NCI-H524 (cell line): ENCODE results near the gene GRIN2D.

Experiments
- DNase-seq, 2 experiments: peaks; one replicate each; lab custom pipeline; 2025; lab: John Stamatoyannopoulos, UW

Gene GRIN2D

GRCh38 chr19:48393559-48394330 lies at the start of gene GRIN2D:
TSS of gene GRIN2D (plus strand) at chr19:48393668. CDS start at chr19:48398393, 4,725 bp downstream.
- peak; percentile 65 to 85 for DNase-seq

- peak; percentile 81 to 91 for DNase-seq
Measured at GRCh38 chr19:48344892-48345291, 48.6 kb upstream of the GRIN2D start.

- DNase-seq, result no peak
Measured at GRCh38 chr19:48346191-48346590, 47.3 kb upstream of the GRIN2D start.

GRCh38 chr19:48348045-48348444 lies 45.4 kb upstream of the GRIN2D start:
- DNase-seq, result no peak

- no peak for DNase-seq
Measured at GRCh38 chr19:48348737-48349136, 44.7 kb upstream of the GRIN2D start.

GRCh38 chr19:48350856-48351255 lies 42.6 kb upstream of the GRIN2D start:
- DNase-seq, result peak; percentile 78 to 86

GRCh38 chr19:48351341-48351752 lies 42.1 kb upstream of the GRIN2D start:
- DNase-seq, result peak; percentile 78 to 83

- no peak for DNase-seq
Measured at GRCh38 chr19:48353677-48354076, 39.8 kb upstream of the GRIN2D start.

- DNase-seq, result no peak
Measured at GRCh38 chr19:48354332-48354992, 39.0 kb upstream of the GRIN2D start.

GRCh38 chr19:48355365-48355954 lies 38.0 kb upstream of the GRIN2D start:
- DNase-seq, result no peak

GRCh38 chr19:48359123-48359522 lies 34.3 kb upstream of the GRIN2D start:
- no peak for DNase-seq

- DNase-seq, result no peak
Measured at GRCh38 chr19:48361912-48362311, 31.6 kb upstream of the GRIN2D start.

- DNase-seq, result peak; percentile 94 to 98
Measured at GRCh38 chr19:48362716-48363499, 30.6 kb upstream of the GRIN2D start.

GRCh38 chr19:48363500-48363809 lies 30.0 kb upstream of the GRIN2D start:
- DNase-seq, result no peak

- DNase-seq, result peak; percentile 99 to 100
Measured at GRCh38 chr19:48363810-48364597, 29.5 kb upstream of the GRIN2D start, which contains the start of the genes SYNGR4 and TMEM143. TSS of gene SYNGR4 (plus strand) at chr19:48364367. CDS start at chr19:48365843, 1,476 bp downstream. TSS of gene TMEM143 (minus strand) at chr19:48363940. CDS start at chr19:48363920, 20 bp downstream.

- no peak for DNase-seq
Measured at GRCh38 chr19:48364598-48365348, 28.7 kb upstream of the GRIN2D start.

- DNase-seq, result no peak
Measured at GRCh38 chr19:48365602-48366001, 27.9 kb upstream of the GRIN2D start.

- peak in 1 of 2 experiments; percentile 57 for DNase-seq
Measured at GRCh38 chr19:48367855-48368254, 25.6 kb upstream of the GRIN2D start.

GRCh38 chr19:48368936-48369335 lies 24.5 kb upstream of the GRIN2D start:
- peak; percentile 99 for DNase-seq

- DNase-seq, result peak; percentile 42 to 59
Measured at GRCh38 chr19:48370955-48371354, 22.5 kb upstream of the GRIN2D start.

- no peak for DNase-seq
Measured at GRCh38 chr19:48371367-48371766, 22.1 kb upstream of the GRIN2D start.
